ENCODE measurements around the gene THUMPD3.

DNA sequence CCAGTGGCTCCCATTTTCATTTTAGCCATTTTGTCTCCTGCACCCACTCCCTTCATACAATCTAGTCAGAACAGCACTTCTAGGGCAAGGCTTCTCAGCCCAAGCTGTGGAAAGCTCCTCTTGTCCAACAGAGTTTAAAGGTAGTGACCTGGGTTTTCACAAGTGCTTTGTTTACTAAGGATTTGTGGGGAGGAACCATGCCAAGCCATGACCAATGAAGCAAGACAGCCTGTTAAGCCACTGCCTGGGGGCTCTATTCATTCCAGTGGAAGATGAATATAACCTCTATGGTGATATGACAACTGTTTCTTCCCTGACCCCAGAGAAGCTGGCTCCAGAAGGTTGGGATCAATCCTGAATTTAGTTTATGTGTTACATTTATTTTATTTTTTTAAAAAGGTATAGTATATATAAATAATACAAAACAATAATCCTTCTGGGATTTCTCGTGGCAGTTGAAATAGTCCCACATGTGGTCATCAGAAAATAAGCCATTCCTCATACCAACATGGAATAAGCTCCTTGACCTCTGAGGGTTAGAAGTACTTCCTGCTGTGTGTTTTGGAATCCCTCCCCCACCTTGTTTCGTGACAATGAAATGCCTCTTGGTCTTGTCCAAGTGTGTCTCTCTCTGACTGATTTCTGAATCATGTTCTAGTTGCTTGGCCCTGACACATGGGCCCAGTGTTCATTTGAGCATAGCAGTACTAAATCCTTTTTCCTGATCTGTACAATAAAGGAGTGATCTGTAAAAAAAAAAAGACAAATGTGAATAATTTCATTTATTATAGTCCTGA, 13.3 kb upstream of the THUMPD3 start:
- TF ChIP-seq, protein P1, sequence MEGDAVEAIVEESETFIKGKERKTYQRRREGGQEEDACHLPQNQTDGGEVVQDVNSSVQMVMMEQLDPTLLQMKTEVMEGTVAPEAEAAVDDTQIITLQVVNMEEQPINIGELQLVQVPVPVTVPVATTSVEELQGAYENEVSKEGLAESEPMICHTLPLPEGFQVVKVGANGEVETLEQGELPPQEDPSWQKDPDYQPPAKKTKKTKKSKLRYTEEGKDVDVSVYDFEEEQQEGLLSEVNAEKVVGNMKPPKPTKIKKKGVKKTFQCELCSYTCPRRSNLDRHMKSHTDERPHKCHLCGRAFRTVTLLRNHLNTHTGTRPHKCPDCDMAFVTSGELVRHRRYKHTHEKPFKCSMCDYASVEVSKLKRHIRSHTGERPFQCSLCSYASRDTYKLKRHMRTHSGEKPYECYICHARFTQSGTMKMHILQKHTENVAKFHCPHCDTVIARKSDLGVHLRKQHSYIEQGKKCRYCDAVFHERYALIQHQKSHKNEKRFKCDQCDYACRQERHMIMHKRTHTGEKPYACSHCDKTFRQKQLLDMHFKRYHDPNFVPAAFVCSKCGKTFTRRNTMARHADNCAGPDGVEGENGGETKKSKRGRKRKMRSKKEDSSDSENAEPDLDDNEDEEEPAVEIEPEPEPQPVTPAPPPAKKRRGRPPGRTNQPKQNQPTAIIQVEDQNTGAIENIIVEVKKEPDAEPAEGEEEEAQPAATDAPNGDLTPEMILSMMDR (IDR thresholded peaks at IDR 0.05), result no peak
- TF ChIP-seq POLR2A (IDR thresholded peaks at IDR 0.05) (no peak), POLR2AphosphoS5 (IDR thresholded peaks at IDR 0.05) (no peak)

All from upper lobe of left lung (tissue), 4 donors.